Left lung (tissue), 10 donors: ENCODE results near the gene NINL. TPM values are rescaled to one million over a fixed set of nuclear protein-coding genes. Genes with fewer than 3 reads are reported as not detected.

ENCODE experiments used
- ATAC-seq: fragments of 200-7000 bp; cut with Tn5 transposase; one replicate; pipeline ENCODE4 v1.9.1; 2020; ENCODE audit warnings: moderate library complexity
- DNase-seq, 4 donors: peaks; one replicate each; pipeline ENCODE4 v3.0.0-alpha.2; 2013 to 2020
- H3K27ac ChIP-seq, 2 donors: fragments of 200-600 bp; sonication (generic) in 1 of 2; one replicate each; pipeline versions ENCODE4 v1.5.0 to v1.8.0; 2020 to 2021
- H3K27me3 ChIP-seq, 2 donors: fragments of 200-600 bp; sonication (generic) in 1 of 2; one replicate each; pipeline versions ENCODE4 v1.5.0 to v1.8.0; 2020 to 2021
- H3K36me3 ChIP-seq, 2 donors: fragments of 200-600 bp; sonication (generic) in 1 of 2; one replicate each; pipeline versions ENCODE4 v1.5.0 to v1.8.0; 2020 to 2021
- H3K4me1 ChIP-seq, 2 donors: fragments of 200-600 bp; one replicate each; pipeline ENCODE4 v1.8.0; 2021
- H3K4me3 ChIP-seq, 2 donors: fragments of 200-600 bp; sonication (generic) in 1 of 2; one replicate each; pipeline versions ENCODE4 v1.5.0 to v1.8.0; 2020 to 2021; ENCODE audit warnings: mild to moderate bottlenecking in 1 of 2
- H3K9me3 ChIP-seq, 2 donors: fragments of 200-600 bp; sonication (generic) in 1 of 2; one replicate each; pipeline versions ENCODE4 v1.5.0 to v1.8.0; 2020 to 2021
- intact Hi-C, 2 donors: fragments of 100-400 bp; cut with DNase I; formaldehyde crosslinking; loops; one replicate each; pipeline versions ENCODE4 v1.11.2 to v1.14.2; 2022
- polyA plus RNA-seq, 6 donors: library from polyadenylated mRNA; unstranded; fragments of 120-200 nt; gene quantifications; one replicate each; pipeline ENCODE4 v1.2.1, GENCODE V29; 2013; ENCODE audit not compliant: insufficient read length in 6 of 6
- total RNA-seq, 2 donors: library from RNA; stranded (reverse); fragmentation: NEBNext Ultra II Directional; extraction: Animal tissue kit (Norgen Biotek cat#: 25700); gene quantifications; one replicate each; pipeline ENCODE4 v1.2.1, GENCODE V29; 2021
- TF ChIP-seq, protein P1 (sequence below), 2 donors: fragments of 200-600 bp; sonication (generic) in 1 of 2; IDR thresholded peaks; one replicate each; pipeline versions ENCODE4 v1.5.0 to v1.8.0; 2021; ENCODE audit warnings: antibody characterized with exemption in 2 of 2
- donor health status: DM: no; HTN: yes; CAD: no.
- donor health status: DM: no; HTN: no; CAD: no.

Gene NINL
- total and polyA plus RNA-seq, 8 donors, result 9.6 to 78.8 (median 67.8) TPM

DNA sequence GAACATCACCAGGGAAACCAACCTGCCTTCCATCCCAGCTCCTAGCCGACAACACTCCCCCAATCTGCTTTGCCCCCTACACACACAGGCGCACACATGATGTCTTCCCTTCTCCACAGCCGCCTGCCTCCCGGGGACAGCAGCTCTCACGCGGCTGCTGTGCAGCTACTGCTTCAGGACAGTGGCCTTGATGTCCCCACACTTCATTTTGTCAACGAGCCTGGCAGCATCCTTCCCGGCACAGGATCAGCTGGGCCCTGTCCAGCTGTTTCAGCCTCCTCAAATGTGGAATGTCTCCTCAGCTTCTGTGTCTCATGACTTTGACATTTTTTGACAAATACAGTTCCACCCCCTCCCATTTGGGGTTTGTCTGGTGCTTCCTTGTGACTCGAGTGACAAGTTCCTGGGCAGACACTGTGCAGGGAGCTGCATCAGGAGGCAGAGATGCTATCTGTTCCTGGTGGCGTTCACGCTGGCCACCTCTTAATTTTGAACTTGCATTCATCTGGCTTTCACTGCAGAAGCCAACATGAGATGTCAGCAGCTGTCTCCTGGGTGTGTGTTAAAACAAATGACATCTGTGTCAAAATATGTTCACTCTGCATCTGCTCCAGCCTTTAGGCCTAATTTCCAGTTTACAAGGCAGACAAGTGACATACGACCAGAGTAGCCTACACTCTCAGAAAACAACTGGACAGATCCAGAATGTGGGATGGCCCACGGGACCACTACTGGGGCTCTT is 120.7 kb downstream of the NINL start:
- TF ChIP-seq, protein P1, sequence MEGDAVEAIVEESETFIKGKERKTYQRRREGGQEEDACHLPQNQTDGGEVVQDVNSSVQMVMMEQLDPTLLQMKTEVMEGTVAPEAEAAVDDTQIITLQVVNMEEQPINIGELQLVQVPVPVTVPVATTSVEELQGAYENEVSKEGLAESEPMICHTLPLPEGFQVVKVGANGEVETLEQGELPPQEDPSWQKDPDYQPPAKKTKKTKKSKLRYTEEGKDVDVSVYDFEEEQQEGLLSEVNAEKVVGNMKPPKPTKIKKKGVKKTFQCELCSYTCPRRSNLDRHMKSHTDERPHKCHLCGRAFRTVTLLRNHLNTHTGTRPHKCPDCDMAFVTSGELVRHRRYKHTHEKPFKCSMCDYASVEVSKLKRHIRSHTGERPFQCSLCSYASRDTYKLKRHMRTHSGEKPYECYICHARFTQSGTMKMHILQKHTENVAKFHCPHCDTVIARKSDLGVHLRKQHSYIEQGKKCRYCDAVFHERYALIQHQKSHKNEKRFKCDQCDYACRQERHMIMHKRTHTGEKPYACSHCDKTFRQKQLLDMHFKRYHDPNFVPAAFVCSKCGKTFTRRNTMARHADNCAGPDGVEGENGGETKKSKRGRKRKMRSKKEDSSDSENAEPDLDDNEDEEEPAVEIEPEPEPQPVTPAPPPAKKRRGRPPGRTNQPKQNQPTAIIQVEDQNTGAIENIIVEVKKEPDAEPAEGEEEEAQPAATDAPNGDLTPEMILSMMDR (IDR thresholded peaks at IDR 0.05), result no peak
- no peaks in the 10 kb centered on the region for H3K4me1 ChIP-seq
- DNase-seq (peak in 1 of 4 donors; percentile 11), ATAC-seq (no peak)
- no peaks in the 10 kb centered on the region for H3K9me3 ChIP-seq
- no peaks in the 10 kb centered on the region for H3K27me3 ChIP-seq
- intact Hi-C loops, result no loop called here
- H3K4me3 ChIP-seq, result no peak overlapping the region
- peaks cover 0 to 11% of the 10 kb centered on the region in 2 donors for H3K36me3 ChIP-seq
- no peak overlapping the region for H3K27ac ChIP-seq

- peak in 1 of 4 donors; percentile 35 for DNase-seq
- Histone ChIP-seq H3K27ac (no peak overlapping the region), H3K36me3 (peaks cover 0 to 6% of the 10 kb centered on the region in 2 donors), H3K27me3 (no peaks in the 10 kb centered on the region), H3K4me1 (no peaks in the 10 kb centered on the region), H3K9me3 (no peaks in the 10 kb centered on the region), H3K4me3 (no peak overlapping the region)
- intact Hi-C loops, result no loop called here
- no peak for ATAC-seq
- TF ChIP-seq, protein P1 (IDR thresholded peaks at IDR 0.05), result no peak
These were observed 123.4 kb downstream of the NINL start for GRCh38 chr20:25461786-25462545.

GRCh38 chr20:25461281-25461650 is 124.1 kb downstream of the NINL start:
- Histone ChIP-seq H3K4me3 (no peak overlapping the region), H3K27ac (no peak overlapping the region), H3K36me3 (no peaks in the 10 kb centered on the region), H3K4me1 (no peaks in the 10 kb centered on the region), H3K27me3 (no peaks in the 10 kb centered on the region), H3K9me3 (no peaks in the 10 kb centered on the region)
- TF ChIP-seq, protein P1 (IDR thresholded peaks at IDR 0.05), result no peak
- DNase-seq, result no peak
- intact Hi-C loops, result no loop called here
- no peak for ATAC-seq

DNA sequence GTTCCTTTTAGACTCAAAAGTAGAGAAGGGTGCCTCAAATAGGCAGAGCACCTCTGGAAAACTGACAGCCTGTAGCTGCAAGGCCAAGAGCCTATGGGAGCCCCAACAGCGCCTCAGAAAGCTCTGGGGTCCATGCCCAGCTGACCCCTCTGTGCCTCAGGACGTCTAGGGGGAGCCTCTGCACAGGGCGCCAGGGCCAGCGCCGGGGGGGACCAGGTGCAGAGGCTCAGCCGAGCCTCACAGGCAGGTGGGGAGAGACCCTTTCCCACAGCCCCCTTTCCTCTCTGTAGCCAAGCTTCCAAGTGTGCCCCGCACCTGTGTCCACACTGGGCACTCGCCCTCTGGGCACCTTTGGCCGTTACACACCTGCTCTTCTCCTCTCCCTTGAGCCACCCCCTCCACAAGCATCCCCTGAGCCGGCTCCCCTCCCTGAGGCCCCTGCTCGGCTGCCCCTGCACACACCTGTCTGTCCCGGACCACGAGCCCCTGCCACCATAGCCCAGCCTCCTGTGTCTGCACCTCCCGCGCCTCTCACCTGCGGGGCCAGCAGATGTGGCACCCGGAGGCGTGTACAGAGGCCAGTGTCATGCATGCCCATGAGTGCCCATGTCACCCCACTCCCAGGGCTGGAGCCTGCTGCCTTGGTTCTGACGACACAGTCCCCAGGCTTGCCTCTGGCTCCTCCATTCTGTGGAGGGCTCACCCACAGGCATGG is 124.6 kb downstream of the NINL start:
- no peak overlapping the region for H3K27ac ChIP-seq
- peak in 1 of 4 donors; percentile 30 for DNase-seq
- intact Hi-C loops, result no loop called here
- TF ChIP-seq, protein P1 (IDR thresholded peaks at IDR 0.05), result no peak
- no peaks in the 10 kb centered on the region for H3K9me3 ChIP-seq
- H3K4me3 ChIP-seq, result no peak overlapping the region
- ATAC-seq, result no peak
- no peaks in the 10 kb centered on the region for H3K27me3 ChIP-seq
- H3K36me3 ChIP-seq, result no peaks in the 10 kb centered on the region
- H3K4me1 ChIP-seq, result no peaks in the 10 kb centered on the region
